Testis (tissue), 3 donors: ENCODE measurements around the gene C1QTNF3. TPM values are rescaled to one million over a fixed set of nuclear protein-coding genes. Genes with fewer than 3 reads are reported as not detected.

Experiments used
- DNase-seq: peaks from one replicate; pipeline ENCODE4 v3.0.0-alpha.2; 2019
- H3K27ac ChIP-seq, 2 donors: fragments of 200-600 bp; sonication (generic); one replicate each; pipeline ENCODE4 v1.5.1; 2019
- H3K27me3 ChIP-seq: fragments of 200-600 bp; sonication (generic); one replicate; pipeline ENCODE4 v1.5.1; 2019
- H3K36me3 ChIP-seq: fragments of 200-600 bp; sonication (generic); one replicate; pipeline ENCODE4 v1.5.1; 2017; ENCODE audit warnings: low read depth; ENCODE audit errors: missing control alignments
- H3K4me1 ChIP-seq: fragments of 200-600 bp; sonication (generic); one replicate; pipeline ENCODE4 v1.5.1; 2019
- H3K4me3 ChIP-seq, 2 donors: fragments of 200-600 bp; sonication (generic); one replicate each; pipeline ENCODE4 v1.5.1; 2017 to 2019
- H3K9me3 ChIP-seq: fragments of 200-600 bp; sonication (generic); one replicate; pipeline ENCODE4 v1.5.1; 2017
- CTCF ChIP-seq, 3 experiments: fragments of 450-650 bp in 2 of 3; fragments of 200-600 bp in 1 of 3; sonication (generic) in 1 of 3; IDR thresholded peaks; one replicate each; pipeline ENCODE4 v1.5.1; 2016 to 2019; ENCODE audit warnings: antibody characterized with exemption in 3 of 3, mild to moderate bottlenecking in 2 of 3, moderate library complexity in 1 of 3
- POLR2A ChIP-seq: fragments of 450-650 bp; IDR thresholded peaks from one replicate; pipeline ENCODE4 v1.6.1; 2017; ENCODE audit warnings: antibody characterized with exemption, mild to moderate bottlenecking, moderate library complexity
- WGBS, 2 donors: methylation state at CpG; one replicate each; pipeline ENCODE4 v1.1.5; 2018; 5-methylcytosine and 5-hydroxymethylcytosine counted together
- intact Hi-C: fragments of 100-400 bp; cut with DNase I; formaldehyde crosslinking; loops from one replicate; pipeline ENCODE4 v1.15.1; 2023; ENCODE audit warnings: low total_unique reads
- polyA plus RNA-seq: library from polyadenylated mRNA; stranded (reverse); fragments of 350-450 nt; fragmentation: Illumina TruSeq; extraction: RNeasy Lipid Tissue Mini Kit (QIAGEN cat#74804); gene quantifications from one replicate; pipeline ENCODE4 v1.2.3, GENCODE V29; 2014; ENCODE audit warnings: low read depth, low replicate concordance; ENCODE audit not compliant: insufficient read depth
- total RNA-seq, 2 donors: library from RNA; depleted of rRNA; stranded (reverse); fragments of >200 nt; gene quantifications; one replicate each; pipeline ENCODE4 v1.2.3, GENCODE V29; 2016

Gene C1QTNF3
- total and polyA plus RNA-seq, 3 donors from 2014 or later: 14.1 to 31.3 (median 27.1) TPM

GRCh38 chr5:33999978-34000377 is 43.0 kb downstream of the C1QTNF3 start:
- Histone ChIP-seq H3K27ac (no peak overlapping the region), H3K4me3 (no peak overlapping the region), H3K36me3 (no peaks in the 10 kb centered on the region), H3K4me1 (peaks cover 3% of the 10 kb centered on the region), H3K27me3 (no peaks in the 10 kb centered on the region), H3K9me3 (no peaks in the 10 kb centered on the region)
- 86 to 88% methylated on average over 4 of the region's 4 CpGs for WGBS, 2 donors
- intact Hi-C loops: no loop called here
- TF ChIP-seq CTCF (IDR thresholded peaks at IDR 0.05) (no peak), POLR2A (no peak)
- no peak for DNase-seq

DNA sequence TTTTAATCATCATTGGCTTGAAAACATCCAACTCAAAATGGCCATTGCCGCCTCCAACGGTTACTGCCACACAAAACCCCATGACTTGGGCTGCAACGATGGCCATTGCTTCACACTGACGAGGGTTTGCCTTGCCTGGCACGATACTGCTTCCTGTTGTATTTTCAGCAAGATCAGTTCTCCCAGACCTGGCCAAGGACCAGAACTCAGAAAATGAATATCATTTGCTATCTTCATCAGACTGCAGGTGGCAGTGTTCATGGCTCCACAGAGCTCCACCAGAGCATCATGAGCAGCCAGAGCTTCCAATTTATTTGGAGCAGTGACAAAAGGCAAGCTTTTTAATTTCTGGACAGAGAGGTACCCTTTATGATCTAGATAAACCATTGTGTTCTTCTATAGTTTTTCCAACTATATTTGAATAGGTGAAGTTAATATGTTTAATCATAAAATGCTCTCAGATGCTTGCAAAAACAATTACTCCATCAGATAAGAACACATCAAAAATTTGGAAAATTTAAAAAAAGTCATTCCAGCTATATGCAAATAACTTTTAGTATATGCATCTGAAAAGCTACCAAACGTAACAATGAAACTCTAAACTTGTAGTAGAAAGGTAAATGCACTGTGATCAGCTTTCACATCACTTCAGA is 45.6 kb downstream of the C1QTNF3 start:
- 58 to 63% methylated on average over 6 of the region's 6 CpGs for WGBS, 2 donors
- Histone ChIP-seq H3K4me1 (peaks cover 3% of the 10 kb centered on the region), H3K27ac (no peak overlapping the region), H3K36me3 (no peaks in the 10 kb centered on the region), H3K9me3 (no peaks in the 10 kb centered on the region), H3K4me3 (no peak overlapping the region), H3K27me3 (no peaks in the 10 kb centered on the region)
- peak; percentile 51 for DNase-seq
- peak in 2 of 3 experiments; percentile 35 to 41 for TF ChIP-seq CTCF (IDR thresholded peaks at IDR 0.05)
- TF ChIP-seq POLR2A: no peak
- intact Hi-C loops: no loop called here

- no peak for TF ChIP-seq POLR2A
- TF ChIP-seq CTCF (IDR thresholded peaks at IDR 0.05): no peak
Observed at GRCh38 chr5:33995865-33996264, 47.1 kb downstream of the C1QTNF3 start.

GRCh38 chr5:33994845-33995244 is 48.2 kb downstream of the C1QTNF3 start:
- Histone ChIP-seq H3K4me3 (no peak overlapping the region), H3K4me1 (peaks cover 3% of the 10 kb centered on the region), H3K27ac (no peak overlapping the region), H3K27me3 (no peaks in the 10 kb centered on the region), H3K36me3 (no peaks in the 10 kb centered on the region), H3K9me3 (no peaks in the 10 kb centered on the region)
- TF ChIP-seq CTCF (IDR thresholded peaks at IDR 0.05) (no peak), POLR2A (no peak)
- no peak for DNase-seq
- 70 to 78% methylated on average over 1 of the region's 1 CpG for WGBS, 2 donors
- intact Hi-C loops: no loop called here

More at GRCh38 chr5:33995865-33996264, 47.1 kb downstream of the C1QTNF3 start:
- DNase-seq: no peak
- no peaks in the 10 kb centered on the region for H3K27me3 ChIP-seq
- WGBS, 2 donors: 33 to 50% methylated on average over 2 of the region's 2 CpGs
- H3K4me1 ChIP-seq: peaks cover 3% of the 10 kb centered on the region
- intact Hi-C loops: no loop called here
- no peaks in the 10 kb centered on the region for H3K36me3 ChIP-seq
- no peak overlapping the region for H3K27ac ChIP-seq
- no peak overlapping the region for H3K4me3 ChIP-seq
- no peaks in the 10 kb centered on the region for H3K9me3 ChIP-seq

- Histone ChIP-seq H3K9me3 (no peaks in the 10 kb centered on the region), H3K27ac (no peak overlapping the region), H3K4me1 (peaks cover 3% of the 10 kb centered on the region), H3K4me3 (no peak overlapping the region), H3K36me3 (no peaks in the 10 kb centered on the region), H3K27me3 (no peaks in the 10 kb centered on the region)
- WGBS, 2 donors: 90 to 94% methylated on average over 2 of the region's 2 CpGs
- no peak for TF ChIP-seq CTCF (IDR thresholded peaks at IDR 0.05)
- TF ChIP-seq POLR2A: no peak
- intact Hi-C loops: no loop called here
- no peak for DNase-seq
Observed at GRCh38 chr5:33992864-33993263, 50.1 kb downstream of the C1QTNF3 start.
